Fibroblast of the aortic adventitia (primary cell): ENCODE results near the gene MRPL49. TPM values are rescaled to one million over a fixed set of nuclear protein-coding genes. Genes with fewer than 3 reads are reported as not detected.
"Not testable (repeated sequence)": the region's sequence is repeated elsewhere in the genome, so short reads cannot be mapped to it uniquely, and the experiment has no call there.

Experiments used
- DNase-seq: peaks from one replicate; pipeline ENCODE4 v3.0.0-alpha.2; 2010; ENCODE audit warnings: low read depth
- H3K4me3 ChIP-seq: 2 replicates; pipeline ENCODE4 v1.5.1; 2011; ENCODE audit warnings: low read depth, mild to moderate bottlenecking, control low read depth, low read length, moderate library complexity
- total RNA-seq: library from RNA; depleted of rRNA; stranded (reverse); fragments of >200 nt; gene quantifications from 2 replicates; pipeline ENCODE4 v1.2.3, GENCODE V29; 2012; ENCODE audit warnings: low replicate concordance
- TF ChIP-seq, protein P1 (sequence below): IDR thresholded peaks from 2 replicates; pipeline ENCODE4 v1.5.1; 2011; ENCODE audit warnings: mild to moderate bottlenecking, low read length, control low read depth, inconsistent platforms; ENCODE audit not compliant: insufficient read depth

MRPL49 gene
- total RNA-seq, 1 donor, result 34.7 TPM

DNA sequence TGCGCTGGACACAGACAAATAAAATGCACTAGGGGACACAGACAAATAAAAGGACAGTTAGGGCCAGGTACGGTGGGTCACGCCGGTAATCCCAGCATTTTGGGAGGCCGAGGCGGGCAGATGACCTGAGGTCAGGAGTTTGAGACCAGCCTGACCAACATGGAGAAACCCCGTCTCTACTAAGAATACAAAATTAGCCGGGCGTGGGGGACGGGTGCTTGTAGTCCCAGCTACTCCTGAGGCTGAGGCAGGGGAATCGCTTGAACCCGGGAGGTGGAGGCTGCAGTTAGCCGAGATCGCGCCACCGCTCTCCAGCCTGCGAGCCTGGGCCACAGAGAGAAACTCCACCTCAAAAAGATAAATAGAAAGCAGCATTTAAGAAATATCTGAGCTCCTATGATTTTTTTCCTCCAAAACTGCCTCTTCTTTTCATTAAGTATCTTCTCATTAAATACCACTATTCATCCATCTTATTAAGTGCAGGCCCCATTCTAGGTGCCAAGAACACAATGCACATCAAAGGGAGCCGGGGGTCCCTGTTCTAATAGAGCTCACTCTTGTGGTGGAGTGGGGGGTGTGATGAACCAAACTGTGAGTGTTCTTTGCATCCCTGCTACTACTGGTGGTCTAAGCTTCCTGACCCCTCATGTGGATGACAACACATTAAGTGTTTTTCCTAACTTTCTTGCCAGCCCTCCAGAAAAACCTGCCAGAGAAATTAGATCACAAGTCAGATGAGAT is 3.9 kb upstream of the MRPL49 start:
- no peak for DNase-seq
- TF ChIP-seq, protein P1, sequence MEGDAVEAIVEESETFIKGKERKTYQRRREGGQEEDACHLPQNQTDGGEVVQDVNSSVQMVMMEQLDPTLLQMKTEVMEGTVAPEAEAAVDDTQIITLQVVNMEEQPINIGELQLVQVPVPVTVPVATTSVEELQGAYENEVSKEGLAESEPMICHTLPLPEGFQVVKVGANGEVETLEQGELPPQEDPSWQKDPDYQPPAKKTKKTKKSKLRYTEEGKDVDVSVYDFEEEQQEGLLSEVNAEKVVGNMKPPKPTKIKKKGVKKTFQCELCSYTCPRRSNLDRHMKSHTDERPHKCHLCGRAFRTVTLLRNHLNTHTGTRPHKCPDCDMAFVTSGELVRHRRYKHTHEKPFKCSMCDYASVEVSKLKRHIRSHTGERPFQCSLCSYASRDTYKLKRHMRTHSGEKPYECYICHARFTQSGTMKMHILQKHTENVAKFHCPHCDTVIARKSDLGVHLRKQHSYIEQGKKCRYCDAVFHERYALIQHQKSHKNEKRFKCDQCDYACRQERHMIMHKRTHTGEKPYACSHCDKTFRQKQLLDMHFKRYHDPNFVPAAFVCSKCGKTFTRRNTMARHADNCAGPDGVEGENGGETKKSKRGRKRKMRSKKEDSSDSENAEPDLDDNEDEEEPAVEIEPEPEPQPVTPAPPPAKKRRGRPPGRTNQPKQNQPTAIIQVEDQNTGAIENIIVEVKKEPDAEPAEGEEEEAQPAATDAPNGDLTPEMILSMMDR, result no peak
- H3K4me3 ChIP-seq, result no peak overlapping the region

DNA sequence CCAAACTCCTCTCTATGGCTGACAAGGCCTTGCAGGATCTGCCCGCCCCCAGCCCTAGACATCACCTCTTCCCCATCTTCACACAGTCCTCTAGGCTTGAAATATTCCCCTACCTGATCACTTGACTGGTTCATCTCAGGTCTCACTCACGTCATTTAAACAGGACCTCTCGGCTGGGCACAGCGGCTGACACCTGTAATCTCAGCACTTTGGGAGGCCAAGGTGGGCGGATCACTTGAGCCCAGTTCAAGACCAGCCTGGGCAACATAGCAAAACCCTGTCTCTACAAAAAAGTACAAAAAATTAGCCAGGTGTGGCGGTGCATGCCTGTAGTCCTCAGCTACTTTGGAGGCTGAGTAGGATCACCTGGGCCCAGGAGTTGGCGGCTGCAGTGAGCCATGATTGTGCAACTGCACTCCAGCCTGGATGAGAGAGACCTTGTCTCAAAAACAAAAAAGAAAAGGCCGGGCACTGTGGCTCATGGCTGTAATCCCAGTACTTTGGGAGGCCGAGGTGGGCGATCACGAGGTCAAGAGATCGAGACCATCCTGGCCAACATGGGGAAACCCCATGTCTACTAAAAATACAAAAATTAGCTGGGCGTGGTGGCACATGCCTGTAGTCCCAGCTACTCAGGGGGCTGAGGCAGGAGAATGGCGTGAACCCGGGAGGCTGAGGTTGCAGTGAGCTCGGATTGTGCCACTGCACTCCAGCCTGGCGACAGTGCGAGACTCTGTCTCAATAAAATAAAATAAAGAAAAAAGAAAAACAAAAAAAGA is 3.0 kb upstream of the MRPL49 start:
- not testable (repeated sequence) for H3K4me3 ChIP-seq, DNase-seq

DNA sequence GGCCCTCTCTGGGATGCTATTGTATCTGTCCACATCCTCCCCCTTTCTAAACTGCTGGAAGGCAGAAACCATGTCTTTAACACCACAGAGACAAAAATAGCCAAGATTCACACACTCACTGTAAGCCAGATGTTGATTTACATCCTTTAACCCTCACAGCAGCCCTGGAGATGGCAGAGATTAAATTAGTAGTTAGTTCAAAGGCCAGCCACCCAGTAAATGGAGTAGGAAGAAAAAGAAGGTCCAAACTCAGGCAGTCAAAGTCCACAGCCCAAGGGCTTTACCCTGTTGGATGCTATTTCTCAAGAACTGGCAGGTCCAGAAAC is 2.5 kb upstream of the MRPL49 start:
- H3K4me3 ChIP-seq, result no peak overlapping the region
- no peak for DNase-seq
- TF ChIP-seq, protein P1, result no peak

DNA sequence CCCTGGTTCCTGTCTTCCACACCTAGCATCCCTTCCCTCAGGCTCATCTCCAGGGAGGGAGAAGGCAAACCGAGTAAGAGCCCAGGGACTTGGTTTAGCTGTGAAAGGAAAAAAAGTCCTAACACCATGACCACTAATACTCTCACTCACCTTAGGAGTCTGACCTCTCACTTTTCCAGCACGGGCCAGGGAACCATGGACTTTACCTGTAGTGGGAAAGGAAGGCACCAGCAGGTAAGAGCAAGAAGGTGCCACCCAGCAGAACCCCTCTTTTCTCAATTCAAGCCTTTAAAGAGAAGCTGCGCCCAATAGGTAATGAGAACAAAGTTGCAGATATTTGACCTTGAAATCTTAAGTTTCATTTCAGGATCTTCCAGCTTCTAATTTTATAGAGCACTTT is 1.3 kb upstream of the MRPL49 start:
- TF ChIP-seq, protein P1, result no peak
- H3K4me3 ChIP-seq, result peak overlapping the region; percentile 99
- no peak for DNase-seq

DNA sequence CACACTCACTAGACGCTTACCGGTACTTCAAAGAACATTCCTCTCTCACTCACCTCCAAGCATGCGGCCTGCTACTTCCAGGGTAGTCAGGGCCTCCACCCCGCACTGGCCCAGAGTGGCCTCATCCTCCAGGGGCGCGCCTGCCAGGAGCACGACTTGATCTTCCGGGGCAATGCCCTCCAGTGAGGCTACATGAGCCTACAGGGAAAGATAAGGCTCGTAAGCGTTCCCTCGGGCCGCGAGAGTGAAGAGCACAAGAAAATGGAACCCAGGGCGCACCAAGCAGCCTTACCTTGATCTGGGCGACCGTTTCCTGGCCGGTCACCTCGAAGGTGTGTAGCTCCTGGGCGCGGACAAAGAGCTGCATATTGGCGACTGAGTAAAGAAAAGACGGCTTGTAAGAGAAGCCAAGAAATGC is 665 bp upstream of the MRPL49 start:
- no peak for DNase-seq
- TF ChIP-seq, protein P1, result no peak
- peak overlapping the region; percentile 99 for H3K4me3 ChIP-seq

DNA sequence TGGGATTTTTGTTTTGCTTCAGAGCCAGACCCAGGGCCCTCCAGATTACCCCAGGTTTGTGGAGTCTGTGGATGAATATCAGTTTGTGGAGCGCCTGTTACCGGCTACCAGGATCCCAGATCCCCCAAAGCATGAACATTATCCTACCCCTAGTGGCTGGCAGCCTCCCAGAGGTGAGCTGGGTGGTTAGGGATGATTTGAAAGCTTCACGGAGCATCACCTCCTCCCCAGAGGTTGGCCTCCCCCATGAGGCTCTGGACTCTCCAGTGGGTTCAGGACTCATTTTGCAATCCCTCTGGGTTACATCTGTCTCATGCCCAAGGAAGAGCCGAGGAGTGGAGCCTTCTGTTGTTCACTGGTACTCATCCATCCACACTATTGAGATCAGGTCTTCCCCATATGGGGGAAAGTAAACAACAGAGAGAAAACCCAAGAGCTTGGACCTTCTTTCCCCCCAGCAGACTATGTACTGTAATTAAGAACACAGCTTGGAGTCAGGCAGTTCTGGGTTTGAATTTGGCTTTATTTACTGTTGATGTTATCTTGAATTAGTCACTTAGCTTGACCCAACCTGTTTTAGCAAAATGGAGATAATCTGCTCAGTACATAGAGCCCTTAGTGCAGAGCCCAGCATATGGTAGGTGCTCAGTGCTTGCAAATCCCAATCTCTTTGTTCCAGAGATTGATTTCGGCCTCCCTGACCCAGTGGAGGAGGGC is 2.5 kb downstream of the MRPL49 start:
- TF ChIP-seq, protein P1, result no peak
- no peak overlapping the region for H3K4me3 ChIP-seq
- no peak for DNase-seq
